GM12864 (cell line): Measurements from ENCODE around the gene SCFD2.

Source experiments
- DNase-seq: peaks from one replicate; pipeline ENCODE4 v3.0.0-alpha.2; 2011; ENCODE audit warnings: low read depth
- H3K4me3 ChIP-seq: 2 replicates; pipeline ENCODE4 v1.5.1; 2011; ENCODE audit warnings: mild to moderate bottlenecking, low read depth, low read length, control low read depth
- TF ChIP-seq, protein P1 (sequence below): IDR thresholded peaks from 2 replicates; pipeline ENCODE4 v1.5.1; 2011; ENCODE audit warnings: low read depth, mild to moderate bottlenecking, moderate library complexity, low read length, control low read depth, inconsistent platforms; ENCODE audit errors: missing control alignments

The SCFD2 gene

DNA sequence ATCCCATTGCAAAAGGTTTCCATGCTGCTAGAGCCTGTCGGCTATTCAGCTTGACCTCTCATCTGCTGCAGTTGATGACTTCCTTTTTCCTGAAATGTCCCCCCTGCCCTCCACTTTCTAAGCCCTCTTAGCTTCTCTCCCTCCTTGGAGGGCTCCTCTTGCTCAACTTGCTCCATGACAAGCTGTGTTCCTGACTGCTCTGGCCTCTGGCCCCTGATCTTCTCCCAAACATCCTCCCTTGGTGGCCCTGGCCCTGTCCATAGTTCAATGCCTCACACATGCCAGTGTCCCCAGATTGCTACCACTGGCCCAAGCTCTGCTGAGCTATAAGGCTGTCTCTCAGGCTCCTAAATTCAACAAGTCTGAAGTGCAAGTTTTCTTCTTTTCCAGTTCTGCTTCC is 474.1 kb downstream of the SCFD2 start:
- no peak for DNase-seq
- TF ChIP-seq, protein P1, sequence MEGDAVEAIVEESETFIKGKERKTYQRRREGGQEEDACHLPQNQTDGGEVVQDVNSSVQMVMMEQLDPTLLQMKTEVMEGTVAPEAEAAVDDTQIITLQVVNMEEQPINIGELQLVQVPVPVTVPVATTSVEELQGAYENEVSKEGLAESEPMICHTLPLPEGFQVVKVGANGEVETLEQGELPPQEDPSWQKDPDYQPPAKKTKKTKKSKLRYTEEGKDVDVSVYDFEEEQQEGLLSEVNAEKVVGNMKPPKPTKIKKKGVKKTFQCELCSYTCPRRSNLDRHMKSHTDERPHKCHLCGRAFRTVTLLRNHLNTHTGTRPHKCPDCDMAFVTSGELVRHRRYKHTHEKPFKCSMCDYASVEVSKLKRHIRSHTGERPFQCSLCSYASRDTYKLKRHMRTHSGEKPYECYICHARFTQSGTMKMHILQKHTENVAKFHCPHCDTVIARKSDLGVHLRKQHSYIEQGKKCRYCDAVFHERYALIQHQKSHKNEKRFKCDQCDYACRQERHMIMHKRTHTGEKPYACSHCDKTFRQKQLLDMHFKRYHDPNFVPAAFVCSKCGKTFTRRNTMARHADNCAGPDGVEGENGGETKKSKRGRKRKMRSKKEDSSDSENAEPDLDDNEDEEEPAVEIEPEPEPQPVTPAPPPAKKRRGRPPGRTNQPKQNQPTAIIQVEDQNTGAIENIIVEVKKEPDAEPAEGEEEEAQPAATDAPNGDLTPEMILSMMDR: no peak

DNA sequence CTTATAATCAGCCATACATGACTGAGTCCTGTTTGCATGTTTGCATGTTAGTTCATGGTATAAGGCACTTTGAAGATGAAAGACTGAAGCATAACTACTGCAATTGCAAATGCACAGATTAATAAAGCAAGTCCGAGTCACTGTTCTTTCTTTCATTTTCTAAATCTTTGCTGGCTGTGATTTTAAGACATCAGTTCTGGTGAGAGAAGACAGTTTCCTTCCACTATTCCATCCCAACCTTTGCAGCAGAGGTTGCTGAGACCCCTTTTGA is 475.4 kb downstream of the SCFD2 start:
- H3K4me3 ChIP-seq: no peak overlapping the region
- TF ChIP-seq, protein P1: no peak
- no peak for DNase-seq

More for the DNA sequence above, 474.1 kb downstream of the SCFD2 start:
- H3K4me3 ChIP-seq: no peak overlapping the region

DNA sequence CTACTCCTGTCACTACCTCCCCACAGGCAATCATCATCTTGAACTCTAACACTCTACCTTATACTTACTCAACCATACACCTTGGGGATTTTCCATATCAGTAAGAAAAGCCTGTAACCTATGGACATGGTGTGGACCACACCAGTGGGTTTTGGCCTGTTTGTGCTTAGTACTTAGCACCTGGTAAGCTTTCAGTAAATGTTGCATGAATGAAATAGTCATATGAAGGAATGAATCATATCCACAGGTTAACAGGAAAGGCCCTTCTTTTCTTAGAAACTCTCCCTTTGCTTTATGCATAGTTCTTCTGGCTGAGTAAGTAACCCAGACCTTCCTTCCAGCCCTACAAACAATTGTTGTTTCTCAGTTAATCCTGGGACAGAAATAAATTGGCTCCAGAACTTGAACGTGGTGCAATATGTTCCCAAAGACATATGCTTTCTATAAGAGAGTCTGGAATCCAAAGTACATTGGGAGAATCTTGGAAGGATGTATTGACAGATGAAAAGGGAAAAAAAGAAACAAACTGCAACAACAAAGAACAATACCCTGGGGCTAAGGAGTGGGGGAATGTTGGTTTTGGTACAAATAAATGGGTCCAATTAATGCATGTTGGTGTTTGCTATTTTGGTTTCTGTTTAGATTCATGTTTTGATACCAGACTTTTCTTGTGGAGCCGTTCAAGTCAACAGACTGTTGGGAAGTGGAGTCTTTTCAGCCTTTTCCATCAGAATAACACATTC is 475.9 kb downstream of the SCFD2 start:
- TF ChIP-seq, protein P1: no peak
- no peak for DNase-seq
- H3K4me3 ChIP-seq: no peak overlapping the region

DNA sequence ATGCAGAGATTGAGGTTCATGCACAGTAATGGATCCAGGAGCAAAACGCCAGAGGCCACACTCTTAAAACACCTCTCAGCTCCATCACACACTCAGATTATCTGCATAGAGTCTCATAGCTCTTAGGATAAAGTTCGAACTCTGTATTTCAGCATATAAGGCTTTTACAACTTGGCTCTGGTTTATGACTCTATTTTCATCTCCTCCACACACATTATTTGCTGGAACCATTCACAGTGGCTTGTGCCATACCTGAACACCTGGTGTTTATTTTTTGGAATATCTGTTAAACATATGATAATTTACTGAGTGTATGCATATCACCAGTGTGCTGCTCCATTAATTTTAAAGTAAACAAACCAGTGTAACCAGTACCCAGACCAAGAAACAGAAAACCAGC is 476.5 kb downstream of the SCFD2 start:
- DNase-seq: no peak
- TF ChIP-seq, protein P1: no peak

DNA sequence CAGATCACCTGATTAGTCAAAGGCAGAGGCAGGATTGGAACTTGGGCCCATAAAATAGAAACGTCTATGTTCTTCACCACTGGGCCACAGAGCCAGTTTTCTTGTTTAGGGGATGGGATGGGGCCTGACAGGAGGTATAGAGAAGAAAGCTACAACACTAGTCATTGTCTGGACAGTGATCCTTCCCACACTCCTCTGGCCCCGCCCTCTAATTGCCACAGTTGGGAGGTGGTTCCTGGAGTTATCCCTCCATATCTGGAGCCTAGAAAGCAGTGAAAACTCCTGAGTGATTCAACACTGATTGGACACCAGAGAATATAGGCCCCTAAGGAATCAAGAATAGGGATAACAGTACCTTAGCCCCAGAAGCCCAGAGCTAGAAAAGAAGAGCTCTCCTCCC is 480.9 kb downstream of the SCFD2 start:
- DNase-seq: no peak
- no peak overlapping the region for H3K4me3 ChIP-seq
- TF ChIP-seq, protein P1: no peak

More for the DNA sequence above, 476.5 kb downstream of the SCFD2 start:
- no peak overlapping the region for H3K4me3 ChIP-seq

DNA sequence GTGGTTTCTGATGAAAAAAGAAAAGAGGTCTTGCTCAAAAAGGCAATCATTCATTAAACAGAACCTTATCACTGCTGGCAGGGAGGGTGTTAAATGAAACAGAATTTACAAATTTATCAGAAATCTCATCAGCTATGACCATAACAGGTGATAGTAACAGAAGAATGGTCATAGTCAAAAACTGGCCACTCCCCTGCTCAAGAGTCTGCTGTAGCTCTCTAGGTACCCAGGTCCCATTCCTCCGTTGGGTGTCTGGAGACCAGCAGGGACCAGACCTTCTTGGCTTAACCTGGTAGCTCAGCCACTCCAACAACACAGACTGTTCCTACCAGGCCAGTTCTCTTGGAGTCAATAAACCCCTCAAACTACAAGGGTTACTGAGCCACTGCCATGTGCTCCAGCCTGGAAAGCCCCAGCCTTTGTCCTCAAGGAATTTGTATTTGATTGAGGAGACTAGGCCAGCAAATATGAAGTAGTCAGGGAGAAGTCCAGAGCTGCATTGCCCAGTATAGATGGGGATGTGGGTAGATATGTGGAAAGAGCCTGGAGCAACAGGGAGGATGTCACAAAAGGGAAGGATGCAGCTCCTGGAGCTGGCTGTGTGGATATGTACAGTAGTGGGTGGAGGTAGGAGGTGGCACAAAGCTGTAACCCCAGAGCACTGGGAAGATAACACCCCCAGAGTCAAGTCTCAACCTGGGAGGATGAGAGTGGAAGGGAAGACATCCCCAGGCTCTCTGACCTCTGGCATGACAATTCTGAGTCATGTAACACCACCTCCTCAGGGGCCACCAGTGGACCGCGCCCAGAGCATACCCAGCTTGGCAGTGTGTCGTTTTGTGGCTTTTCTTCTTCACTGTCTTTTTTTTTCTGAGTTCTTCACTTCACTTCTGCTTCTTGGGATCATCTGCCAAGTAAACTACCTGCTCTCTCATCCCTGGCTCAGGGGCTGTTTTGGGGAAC is 481.9 kb downstream of the SCFD2 start:
- no peak overlapping the region for H3K4me3 ChIP-seq
- TF ChIP-seq, protein P1: no peak
- no peak for DNase-seq
